NCI-H2107 treated with DMSO at 0.1 percent for 48 hours (cell line): ENCODE measurements around the gene DLL3.

Source experiments
- DNase-seq: peaks from one replicate; lab custom pipeline; 2025; ENCODE audit not compliant: unreplicated experiment; lab: John Stamatoyannopoulos, UW

The DLL3 gene

DNA sequence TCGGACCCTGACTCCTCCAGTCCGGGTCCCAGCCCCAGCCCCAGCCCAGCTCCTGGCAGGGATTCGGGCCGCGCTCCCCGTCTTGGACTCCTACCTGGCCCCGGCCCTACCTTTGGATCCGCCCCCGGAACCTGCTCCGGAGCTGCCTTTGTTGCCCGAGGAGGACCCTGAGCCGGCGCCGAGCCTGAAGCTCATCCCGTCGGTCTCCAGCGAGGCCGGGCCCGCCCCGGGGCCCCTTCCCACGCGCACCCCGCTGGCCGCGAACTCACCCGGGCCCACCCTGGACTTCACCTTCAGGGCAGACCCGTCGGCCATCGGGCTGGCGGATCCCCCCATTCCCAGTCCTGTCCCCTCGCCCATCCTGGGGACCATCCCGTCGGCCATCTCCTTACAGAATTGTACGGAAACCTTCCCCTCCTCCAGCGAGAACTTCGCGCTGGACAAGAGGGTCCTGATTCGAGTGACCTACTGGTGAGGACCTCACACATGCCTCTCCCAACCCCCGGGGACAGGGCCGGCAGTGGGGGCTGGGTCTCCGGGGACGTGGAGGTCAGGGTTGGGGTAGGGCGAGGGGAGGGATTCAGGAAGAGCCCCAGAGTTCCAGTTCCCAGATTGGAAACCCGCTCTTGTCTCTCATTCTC, 16.9 kb downstream of the DLL3 start:
- no peak for DNase-seq

DNA sequence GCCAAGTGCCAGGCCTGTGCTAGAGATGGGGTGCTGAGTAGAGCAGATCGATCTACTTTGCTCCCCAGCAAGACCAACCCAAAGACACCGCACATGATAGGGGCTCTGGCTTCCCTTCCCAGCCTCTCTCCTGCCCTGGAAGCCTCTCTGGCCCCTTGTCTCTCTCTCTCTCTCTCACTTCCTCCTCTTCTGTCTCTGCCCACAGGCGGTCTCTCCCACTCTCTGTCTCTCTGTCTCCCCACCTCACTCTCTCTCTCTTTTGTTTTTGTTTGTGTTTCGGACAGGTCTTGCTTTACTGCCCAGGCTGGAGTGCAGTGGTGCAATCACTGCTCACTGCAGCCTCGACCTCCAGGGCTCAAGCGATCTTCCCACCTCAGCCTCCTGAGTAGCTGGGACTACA, 17.5 kb downstream of the DLL3 start:
- DNase-seq, result no peak

DNA sequence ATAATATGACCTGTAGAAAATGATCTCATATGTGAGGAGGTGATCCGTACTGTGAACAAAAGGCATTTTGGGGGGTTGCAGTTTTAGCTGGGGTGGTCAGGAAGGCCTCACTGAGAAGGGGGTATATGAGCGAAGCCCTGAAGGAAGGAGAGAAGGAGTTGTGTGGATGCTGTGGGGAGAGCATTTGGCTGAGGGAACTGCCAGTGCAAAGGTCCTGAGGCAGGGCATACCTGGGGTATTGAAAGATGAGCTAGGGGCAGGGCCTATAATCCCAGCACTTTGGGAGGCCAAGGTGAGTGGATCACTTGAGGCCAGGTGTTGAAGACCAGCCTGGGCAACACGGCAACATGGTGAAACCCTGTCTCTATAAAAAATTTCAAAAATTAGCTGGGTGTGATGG, 18.7 kb downstream of the DLL3 start:
- no peak for DNase-seq

DNA sequence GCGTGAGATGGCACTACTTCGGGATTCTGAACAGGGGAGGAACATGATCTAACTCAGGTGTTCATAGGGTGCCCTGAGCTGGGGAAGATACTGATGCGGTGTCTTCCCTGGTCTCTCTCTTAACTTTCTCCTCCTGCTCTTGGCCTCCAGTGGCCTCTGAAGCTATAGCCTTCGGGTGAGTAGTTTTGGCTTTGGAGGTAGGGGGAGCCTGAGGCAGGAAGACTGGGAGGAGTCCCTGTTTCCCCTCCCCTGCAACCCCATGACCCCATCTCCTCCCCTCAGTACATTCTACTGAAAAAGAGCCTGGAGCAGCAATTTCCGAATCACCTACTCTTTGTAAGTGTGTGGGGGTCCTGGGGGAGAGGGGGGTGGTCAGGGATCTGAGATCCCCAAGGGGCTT, 19.7 kb downstream of the DLL3 start:
- DNase-seq, result no peak

DNA sequence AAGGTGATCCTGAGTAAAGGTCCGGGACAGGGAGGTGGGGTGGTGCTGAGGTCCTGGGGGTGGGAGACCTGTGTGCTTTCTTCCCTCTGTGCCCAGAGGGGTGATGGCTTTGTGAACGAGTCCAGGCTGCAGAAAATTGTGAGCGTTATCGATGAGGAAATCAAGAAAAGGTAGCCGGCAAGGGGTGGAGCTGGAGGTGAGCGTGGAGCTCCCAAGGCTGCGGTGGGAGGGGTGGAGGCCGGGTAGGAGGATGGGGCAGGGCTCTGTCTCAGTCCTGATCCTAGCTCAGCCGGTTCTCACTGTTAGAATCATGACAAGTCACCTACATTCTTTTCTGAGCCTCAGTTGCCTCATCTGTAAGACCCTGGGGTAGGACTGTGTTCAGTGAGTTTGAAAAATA, 20.2 kb downstream of the DLL3 start:
- no peak for DNase-seq

DNA sequence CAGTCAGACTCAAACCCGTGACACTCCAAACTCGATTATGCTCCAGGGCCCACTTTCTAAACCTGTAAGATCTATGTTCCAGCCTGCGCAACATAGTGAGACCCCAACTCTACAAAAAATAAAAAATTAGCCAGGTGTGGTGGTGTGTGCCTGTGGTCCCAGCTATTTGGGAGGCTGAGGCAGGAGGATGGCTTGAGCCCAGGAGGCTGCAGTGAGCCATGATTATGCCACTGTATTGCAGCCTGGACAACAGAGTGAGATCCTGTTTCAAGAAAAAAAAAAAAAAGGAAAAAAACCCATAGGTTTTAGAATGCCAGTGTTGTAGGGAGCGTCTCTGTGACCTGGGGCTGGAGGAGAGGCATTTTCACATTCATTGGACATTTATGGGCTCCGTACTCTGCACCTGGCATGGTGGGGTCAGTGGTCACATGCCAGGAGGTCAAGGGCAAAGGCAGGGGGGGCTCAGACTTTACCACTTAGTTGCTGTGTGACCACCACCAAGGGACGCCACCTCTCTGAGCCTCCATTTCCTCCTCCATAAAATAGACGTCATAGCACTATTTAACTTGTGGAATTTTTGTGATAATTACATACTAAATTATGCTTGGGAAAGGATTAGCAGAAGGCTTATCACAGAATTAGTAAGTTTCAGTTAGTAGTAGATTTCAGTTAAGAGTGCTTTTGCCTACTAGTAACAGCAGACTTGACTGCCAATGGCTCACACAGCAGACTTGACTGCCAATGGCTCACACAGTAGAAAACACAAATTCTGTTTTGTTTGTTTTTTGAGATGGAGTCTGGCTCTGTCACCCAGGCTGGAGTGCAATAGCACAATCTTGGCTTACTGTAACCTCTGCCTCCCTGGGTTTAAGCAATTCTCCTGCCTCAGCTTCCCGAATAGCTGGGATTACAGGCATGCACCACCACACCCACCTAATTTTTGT, 22.1 kb downstream of the DLL3 start:
- no peak for DNase-seq

DNA sequence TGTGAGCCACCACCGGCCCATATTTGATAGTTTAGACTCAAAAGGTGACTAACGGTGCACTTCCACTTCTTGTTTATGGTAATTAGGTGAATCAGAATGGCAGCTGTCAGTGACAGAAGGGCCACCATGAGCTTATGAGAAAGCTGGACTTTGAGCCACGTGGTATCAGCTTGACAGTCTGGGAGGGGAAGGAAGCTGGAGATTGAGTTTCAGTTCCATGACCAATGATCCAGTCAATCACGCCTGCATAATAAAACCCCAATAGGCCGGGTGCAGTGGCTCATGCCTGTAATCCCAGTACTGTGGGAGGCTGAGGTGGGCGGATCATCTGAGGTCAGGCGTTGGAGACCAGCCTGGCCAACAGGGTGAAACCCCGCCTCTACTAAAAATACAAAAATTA, 25.7 kb downstream of the DLL3 start:
- DNase-seq, result no peak

DNA sequence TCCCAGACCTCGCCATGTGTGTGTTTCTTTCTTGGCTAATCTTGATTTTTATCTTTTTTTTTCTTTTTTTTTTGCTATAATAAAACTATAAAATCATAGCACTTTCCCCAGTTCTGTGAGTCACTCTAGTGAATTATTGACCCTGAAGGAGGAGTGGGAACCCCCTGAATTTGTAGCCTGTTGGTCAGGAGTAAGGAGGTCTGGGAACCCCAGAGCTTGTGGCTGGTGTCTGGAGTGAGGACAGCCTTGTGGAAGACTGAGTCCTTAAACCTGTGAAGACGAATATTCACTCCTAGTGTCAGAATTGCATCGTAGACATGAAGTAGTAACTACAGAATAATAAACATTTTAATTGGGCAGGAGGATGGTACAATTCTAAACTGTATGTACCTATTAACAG, 26.5 kb downstream of the DLL3 start:
- no peak for DNase-seq

DNA sequence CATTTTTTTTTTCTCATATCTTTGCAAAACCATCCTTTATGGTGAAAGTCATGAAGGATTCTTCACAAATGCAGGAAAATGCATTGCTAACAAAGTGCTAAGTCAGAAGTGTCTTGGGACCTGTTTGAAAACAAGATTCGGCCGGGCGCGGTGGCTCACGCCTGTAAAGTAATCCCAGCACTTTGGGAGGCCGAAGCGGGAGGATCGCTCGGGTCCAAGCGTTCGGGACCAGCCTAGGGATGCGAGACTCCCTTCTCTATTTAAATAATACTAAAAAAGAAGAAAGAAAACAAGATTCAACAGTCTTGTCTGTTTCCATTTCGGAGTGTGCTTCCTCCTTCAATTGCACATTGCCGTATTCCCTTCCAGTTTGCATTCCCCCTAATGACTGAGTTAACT, 33.1 kb downstream of the DLL3 start:
- DNase-seq, result no peak

DNA sequence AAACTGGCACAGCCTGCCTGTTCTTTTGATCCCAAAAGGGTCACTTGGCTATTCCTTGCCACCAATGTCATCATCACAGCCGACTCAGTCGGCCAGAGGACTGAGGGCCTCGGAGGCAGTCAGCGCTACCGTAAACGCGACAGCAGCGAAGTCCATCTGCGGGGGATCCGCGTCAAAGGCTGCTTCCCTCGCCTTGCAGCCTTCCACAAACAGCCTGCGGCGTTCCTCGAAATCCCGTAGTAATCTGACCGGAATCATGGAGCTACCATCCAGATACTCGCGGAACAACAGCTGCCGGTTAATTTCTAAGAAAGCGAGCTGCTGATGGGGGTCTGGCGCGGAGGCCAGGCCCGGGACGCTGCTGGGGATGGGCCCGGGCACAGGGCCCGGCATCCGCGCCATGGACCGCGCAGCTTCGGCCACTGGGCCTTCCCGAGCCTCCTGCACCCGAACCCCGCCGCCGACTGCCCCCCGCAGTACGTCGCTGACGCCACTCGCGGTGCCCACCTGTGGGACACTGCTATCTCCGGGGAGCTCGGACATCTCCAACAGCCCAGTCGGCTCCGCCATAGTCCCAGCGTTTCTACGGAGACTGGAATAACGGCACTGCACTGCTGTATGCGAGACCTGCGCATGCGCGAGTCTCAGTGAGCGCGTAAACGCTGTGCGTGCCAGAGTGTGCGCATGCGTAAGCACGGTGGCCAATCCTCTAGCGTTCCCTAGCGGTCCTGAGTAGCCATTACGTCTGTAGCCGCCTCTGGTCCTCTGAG, 33.7 kb downstream of the DLL3 start, which contains the start of gene EID2B:
Gene EID2B, minus strand, starts transcription at position 620 of the 770 bp plus-strand sequence. Its CDS starts 50 bp downstream, at position 570.
- DNase-seq, result peak; percentile 95

DNA sequence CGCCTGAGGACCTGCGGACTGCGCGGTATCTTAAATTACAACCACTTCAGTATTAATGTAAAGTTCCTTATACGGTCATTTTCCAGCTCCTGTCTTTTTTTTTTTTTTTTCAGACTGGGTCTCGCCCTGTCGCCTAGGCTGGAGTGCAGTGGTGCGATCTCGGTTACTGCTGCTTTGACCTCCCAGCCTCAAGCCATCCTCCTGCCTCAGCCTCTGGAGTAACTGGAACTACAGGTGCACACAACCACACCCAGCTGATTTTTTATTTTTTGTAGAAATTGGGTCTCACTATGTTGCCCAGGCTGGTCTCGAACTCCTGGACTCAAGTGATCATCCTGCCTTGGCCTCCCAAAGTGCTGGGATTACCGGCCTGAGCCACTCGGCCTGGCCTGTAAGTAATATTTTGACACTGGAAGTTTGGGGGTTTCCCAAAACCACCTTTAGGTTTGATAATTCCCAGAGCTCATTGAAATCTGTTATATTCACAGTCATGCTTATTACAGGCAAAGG, 34.3 kb downstream of the DLL3 start:
- DNase-seq, result no peak

DNA sequence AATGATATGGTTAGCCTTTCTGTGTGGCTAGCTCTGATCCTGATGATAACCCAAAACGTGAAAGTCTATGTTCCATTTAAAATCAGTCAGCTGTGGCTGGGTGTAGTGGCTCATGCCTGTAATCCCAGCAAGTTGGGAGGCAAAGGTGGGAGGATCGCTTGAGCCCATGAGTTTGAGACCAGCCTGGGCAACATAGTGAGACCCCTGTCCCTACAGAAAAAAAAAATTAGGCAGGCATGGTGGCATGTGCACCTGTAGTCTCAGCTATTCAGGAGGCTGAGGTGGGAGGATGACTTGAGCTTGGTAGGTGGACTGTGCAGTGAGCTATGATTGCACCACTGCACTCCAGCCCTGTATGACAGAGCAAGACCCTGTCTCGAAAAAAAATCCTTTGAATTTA, 35.0 kb downstream of the DLL3 start:
- no peak for DNase-seq

DNA sequence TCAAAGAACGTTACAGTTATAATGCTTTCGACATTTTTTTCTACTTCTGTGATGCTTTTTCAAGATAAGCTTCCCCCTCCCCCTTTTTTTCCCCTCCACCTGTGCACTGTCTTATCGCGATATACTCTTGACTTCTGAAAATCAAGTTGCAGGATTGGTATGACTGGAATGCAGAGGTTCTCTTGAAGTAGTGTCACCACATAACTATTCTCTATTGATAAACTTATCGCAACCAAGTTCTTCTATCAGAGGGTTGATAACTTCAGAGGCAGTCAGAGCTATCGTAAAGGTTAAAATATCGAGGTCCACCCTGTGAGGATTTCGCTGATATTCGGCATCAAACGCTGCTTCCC, 40.4 kb downstream of the DLL3 start:
- DNase-seq, result no peak

DNA sequence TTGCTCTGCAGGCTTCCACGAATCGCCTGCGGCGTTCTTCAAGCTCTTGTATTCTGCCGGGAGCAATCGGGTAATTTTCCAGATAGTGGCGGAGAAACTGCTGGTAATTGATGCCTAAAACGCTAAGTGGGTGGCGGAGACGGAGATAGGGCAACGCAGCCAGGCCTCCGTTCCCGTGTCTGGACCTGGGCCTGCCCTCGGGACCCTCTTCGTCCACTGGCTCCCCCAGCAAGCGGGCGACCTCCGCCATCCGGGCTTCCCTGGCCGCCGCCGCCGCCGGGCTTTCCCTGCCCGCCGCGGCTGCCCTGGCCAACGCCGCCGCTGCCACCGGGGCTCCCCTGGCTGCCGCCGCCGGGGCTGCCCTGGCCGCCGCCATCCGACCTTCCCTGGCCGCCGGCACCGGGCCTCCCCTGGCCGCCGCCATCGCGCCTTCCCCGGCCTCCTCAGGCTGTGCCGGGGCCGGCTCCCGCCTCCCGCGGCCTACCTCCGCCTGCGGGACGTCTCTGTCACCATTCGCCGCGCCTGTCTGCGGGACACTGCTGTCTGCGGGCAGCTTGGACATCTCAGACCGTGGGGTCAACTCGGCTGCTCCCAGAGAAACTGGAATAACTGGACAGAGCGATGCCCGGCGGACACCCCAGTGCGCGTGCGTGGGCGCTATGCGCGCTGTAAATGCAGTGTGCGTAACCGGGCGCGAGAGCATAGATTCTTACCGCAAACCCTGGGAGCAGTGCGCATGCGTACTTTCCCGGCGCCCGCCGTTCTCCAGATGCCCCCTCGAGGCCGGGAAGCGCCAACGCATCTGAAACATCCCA, 41.0 kb downstream of the DLL3 start, which contains the start of gene EID2:
Gene EID2, minus strand, starts transcription at position 644 of the 815 bp plus-strand sequence. Its CDS starts 82 bp downstream, at position 562.
- peak; percentile 91 for DNase-seq

DNA sequence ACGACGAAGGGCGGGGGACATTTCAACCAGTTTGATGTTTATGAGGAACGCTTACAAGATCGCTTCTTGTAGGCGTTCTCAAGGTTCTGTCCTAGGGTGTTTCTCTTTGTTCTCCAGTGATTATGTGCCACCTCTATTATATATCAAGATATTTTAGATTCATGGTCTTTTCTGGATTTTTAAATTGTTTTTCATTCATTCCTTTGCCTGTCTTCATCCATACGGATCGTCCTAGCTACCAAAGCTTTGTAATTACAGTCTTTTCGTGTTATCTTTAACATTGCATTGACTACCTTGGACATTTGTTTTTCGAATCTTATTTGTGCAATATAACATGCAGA, 41.6 kb downstream of the DLL3 start:
- DNase-seq, result no peak

DNA sequence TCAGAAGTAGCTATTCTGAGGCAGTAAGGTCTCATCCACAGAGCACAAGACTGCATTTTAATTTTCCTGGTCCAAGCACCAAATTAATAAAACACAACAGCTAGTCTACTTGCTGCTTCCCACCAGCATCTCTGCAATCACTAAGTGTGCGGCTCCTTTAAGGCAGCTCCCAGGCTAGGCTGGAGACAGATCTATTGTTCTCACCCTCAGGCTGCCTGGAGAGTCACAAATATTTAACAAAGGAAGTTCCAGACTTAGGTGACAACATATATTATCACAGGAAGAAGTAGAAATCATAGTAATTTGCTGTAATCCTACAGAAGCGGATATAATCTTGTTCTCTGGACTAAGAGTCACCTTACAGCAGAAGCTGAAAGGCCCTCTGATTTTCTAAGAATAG, 43.5 kb downstream of the DLL3 start:
- no peak for DNase-seq

DNA sequence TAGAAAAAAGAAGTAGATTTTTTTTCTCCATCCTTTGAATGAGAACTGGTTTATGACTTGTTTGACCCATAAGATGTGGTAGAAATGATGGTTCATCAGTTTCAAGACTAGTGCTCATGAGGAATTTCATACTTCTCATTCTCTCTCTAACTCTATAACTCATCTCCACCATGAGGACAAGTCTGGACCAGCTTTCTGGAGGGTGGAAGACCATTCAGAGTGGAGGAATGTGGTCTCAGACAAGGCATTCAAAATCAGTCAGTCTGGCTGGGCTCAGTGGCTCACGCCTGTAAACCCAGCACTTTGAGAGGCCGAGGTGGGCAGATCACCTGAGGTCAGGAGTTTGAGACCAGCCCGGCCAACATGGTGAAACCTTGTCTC, 44.7 kb downstream of the DLL3 start:
- DNase-seq, result no peak

DNA sequence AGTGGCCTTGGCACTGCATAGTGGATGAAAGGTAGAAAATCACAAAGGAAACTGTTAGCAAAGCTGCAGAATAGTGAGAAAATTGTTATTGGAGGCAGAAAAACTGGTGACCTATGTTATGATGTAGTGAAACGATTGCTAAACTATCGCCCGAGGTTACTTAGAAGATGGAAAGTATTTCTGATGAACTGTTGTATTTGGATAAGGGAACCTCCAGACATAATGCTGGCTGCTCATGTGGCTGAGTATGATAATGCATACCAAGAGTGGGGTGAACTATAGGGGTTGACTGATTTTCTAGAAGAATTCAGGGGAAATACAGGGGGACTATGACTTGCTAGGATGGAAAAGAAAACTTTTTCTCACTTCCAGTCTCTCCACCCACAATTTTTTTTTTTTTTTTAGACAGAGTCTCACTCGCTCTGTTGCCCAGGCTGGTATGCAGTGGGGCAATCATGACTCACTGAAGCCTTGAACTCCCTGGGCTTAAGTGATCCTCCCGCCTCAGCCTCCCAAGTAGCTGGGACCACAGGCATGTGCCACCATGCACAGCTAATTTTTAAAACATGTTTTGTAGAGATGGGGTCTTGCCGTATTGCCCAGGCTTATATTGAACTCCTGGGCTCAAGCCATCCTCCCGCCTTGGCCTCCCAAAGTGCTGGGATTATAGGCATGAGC, 45.6 kb downstream of the DLL3 start:
- DNase-seq, result no peak

DNA sequence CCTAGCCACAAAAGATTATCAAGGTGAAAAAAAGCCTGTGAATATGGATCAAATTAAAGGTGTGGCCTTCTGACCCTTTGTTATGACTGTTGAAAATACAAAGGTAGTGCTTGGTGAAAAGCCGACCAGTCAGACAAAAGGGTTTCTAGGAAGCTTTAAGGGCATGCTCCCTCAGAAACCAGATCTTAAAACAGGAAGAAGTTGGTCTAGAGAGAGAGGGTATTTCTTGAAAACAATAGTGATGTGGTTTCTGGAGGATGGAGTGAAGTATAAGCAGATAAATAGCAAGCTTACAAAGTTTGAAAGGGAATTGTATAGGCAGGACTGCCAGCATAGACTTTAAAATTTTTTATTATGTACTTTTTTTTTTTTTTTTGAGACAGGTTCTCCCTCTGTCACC, 46.2 kb downstream of the DLL3 start:
- DNase-seq, result no peak

DNA sequence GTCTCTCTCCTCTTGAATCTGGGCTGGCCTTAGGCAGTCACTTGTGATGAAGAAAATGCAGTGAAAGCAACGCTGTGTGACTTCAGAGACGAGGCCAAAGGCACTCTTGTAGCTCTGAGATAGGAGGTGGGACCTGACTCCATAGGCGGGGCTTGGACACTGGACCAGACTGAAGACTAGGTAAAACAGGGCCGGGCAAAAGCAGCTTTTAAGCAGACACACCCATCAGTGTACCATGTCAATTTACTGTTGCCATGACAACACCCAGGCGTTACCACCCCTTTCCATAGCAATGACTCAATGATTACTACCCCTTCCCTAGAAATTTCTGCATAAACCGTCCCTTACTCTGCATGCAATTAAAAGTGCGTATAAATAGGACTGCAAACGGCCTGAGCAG, 47.9 kb downstream of the DLL3 start:
- no peak for DNase-seq
